ENCODE measurements around the gene PLP2. TPM values are rescaled to one million over a fixed set of nuclear protein-coding genes. Genes with fewer than 3 reads are reported as not detected.

PLP2 gene
- total RNA-seq, 1 donor from 2014 or later: 67.0 TPM

DNA sequence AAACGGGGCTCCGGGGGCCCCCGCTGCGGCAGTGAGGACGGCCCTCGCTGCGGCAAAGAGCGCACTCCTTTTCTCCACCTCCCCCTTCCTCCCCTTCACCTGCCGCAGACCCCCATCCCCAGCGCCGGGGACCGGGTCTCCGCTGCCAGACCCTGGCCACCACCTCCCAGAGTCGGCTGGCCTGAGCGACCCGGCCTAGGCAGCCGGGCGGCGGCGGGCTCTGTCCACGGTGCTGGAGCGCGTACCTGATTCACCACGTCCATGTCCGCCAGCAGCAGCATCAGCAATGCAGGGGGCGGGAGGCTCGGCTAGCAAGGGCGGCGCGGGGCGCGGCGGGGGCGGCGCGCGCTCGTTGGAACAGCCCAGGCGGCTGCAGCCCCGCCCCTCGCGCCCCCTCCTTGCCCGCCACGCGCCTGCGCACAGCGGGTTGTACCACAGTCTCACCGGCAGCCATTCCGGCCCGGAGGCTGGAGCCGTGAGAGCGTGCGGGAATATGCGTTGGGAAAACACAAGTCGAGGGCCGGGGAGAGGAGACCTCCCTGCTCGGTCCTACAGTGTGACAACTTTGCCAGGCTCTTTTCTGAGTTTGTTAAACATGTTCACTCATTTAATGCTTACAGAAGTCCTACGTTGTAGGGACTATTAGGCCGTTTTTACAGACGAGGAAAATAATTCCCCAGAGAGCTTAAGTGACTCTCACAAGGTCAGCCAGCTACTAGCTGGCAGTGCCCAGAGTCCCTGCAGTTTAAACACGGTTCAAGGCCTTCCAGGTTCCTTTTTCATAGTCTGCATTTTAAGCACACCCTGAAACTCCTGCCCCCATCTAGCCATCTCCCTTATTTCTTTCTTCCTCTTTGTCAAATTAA, 28.4 kb downstream of the PLP2 start, which contains the start of gene SYP:
Gene SYP (minus strand): TSS at position 288 of the 866 bp plus-strand sequence. CDS start 7 bp downstream, at position 281.
- peak; percentile 92 for DNase-seq (ENCODE audit: missing footprints)
- peak; percentile 97 for ATAC-seq
- intact Hi-C loops (cut with DNase I): loop anchor here (5.0 kb wide), 2 partner anchors 32 to 67 kb away; partner anchors contain the start of genes CACNA1F and PPP1R3F

DNA sequence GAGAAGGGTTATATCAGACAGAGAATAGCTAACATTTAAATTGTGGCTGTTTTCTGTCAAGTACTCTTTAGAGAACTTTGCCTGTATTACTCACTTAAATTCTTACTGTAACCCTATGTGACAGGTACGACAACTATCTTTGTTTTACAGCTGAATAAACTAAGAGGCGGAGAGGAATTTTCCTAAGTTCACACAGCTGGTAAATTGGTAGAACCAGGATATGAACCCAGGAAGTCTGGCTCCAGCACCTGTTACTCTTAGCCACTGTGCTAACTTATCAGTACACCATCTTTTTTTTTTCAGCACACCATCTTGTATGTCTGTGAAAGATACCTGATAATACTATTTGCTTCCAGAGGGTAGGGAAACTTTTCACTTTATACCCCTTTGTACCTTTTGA, 30.3 kb downstream of the PLP2 start:
- intact Hi-C loops (cut with DNase I): loop anchor here (5.0 kb wide), 1 partner anchor 65 kb away; the partner anchor contains the start of gene PPP1R3F
- DNase-seq (ENCODE audit: missing footprints) (no peak), ATAC-seq (no peak)

DNA sequence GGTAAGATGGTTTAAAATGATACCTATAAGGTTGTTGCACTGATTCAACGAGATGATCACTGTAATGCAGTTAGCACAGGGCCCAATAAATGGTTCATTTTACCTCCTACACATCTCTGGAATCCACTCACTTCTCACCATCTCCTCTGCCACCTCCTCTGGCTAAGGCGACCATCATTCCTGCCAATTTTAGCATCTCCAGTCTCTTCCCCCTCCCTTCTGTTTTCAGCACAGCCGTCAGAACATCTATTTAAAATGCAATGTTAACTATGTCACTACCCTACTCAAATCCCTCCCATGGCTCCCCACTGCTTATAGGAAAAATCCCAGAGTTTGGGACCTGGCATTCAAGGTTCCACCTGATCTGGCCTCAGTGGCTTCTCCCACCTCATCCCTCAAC, 31.8 kb downstream of the PLP2 start:
- ATAC-seq: no peak
- intact Hi-C loops (cut with DNase I): loop anchor here (5.0 kb wide), 1 partner anchor 64 kb away; the partner anchor contains the start of gene PPP1R3F
- no peak for DNase-seq (ENCODE audit: missing footprints)

DNA sequence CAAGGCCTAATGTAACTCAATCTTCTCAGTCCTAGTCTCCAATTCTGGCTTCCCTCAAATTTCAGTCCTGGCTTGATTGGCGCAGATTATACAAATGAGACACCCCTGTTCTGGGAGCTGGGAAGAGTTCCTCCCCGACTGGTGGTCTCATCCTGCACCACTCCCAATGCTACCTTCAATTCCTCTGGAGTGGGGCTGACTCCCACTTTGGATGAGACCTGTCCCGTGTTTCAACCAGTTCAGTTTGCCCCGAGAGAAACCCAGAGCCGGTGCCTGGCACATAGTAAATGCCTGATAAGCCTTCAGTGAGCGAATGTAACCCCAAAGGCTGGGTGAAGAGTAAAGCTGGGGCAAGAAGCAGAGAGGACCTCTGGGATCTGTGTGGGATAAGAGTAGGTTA, 32.3 kb downstream of the PLP2 start:
- intact Hi-C loops (cut with DNase I): loop anchor here (5.0 kb wide), 1 partner anchor 63 kb away; the partner anchor contains the start of gene PPP1R3F
- no peak for DNase-seq (ENCODE audit: missing footprints)
- no peak for ATAC-seq

DNA sequence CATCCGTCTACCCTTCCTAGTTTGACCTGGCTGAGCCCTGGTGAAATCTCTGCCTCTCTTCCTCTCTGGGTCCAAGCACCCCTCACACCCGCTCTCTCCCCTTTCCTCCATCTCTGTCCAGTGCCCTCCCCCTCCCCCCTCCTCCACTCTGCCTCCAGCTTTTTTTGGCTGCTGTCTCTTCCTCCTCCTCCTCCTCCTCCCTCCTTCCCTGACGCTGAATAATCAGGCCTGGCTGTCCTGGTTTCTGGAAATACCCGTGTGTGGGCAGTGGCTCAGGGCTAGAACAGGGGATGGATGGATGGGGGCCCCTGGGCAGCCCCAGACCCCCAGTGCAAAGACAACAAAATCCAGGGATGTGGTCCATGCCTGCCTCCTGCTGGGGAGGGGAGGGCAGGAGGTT, 33.0 kb downstream of the PLP2 start:
- intact Hi-C loops (cut with DNase I): loop anchor here (5.0 kb wide), 1 partner anchor 63 kb away; the partner anchor contains the start of gene PPP1R3F
- ATAC-seq: no peak

DNA sequence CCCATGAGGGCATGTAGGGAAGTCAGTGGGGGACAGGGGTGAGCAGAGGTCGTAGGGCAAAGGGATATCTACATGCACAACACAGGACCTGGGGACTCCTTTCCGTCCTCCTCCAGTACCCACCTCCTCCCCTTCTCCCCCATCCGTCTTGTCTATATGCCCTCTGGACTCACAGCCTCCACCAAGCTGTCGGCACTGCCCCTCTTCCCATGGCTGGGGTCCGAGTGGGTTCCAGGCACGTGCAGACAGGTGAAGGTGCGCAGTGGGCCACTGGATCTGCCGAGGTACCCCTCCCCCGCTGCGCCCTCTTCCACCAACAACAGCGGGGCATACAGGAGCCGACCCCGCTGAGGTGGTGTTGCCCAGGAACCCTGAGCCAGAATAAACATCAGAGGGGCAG, 33.7 kb downstream of the PLP2 start:
- intact Hi-C loops (cut with DNase I): no loop called here
- ATAC-seq (no peak), DNase-seq (ENCODE audit: missing footprints) (no peak)

More for the DNA sequence above, 33.0 kb downstream of the PLP2 start:
- DNase-seq (ENCODE audit: missing footprints): no peak

DNA sequence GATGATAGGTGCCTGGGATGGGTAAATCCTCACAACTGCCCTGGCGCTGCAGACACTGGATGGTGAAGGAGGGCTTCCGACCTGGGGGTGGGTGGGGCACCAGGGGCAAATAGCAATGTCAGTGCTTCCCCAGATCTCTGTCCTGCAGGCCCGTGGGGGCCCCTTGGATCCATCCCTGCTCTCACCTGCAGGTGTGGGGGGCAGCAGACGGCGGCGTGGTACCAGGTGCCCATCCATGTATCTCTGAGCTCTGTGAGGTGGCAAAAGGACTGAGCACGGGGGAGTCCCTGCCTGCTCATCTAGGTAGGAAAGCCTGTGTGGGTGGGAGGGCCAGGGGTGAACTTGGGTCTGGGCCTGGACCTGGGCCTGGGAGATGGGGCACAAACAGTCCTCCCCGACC, 34.8 kb downstream of the PLP2 start:
- DNase-seq (ENCODE audit: missing footprints): no peak
- ATAC-seq: no peak
- intact Hi-C loops (cut with DNase I): no loop called here

DNA sequence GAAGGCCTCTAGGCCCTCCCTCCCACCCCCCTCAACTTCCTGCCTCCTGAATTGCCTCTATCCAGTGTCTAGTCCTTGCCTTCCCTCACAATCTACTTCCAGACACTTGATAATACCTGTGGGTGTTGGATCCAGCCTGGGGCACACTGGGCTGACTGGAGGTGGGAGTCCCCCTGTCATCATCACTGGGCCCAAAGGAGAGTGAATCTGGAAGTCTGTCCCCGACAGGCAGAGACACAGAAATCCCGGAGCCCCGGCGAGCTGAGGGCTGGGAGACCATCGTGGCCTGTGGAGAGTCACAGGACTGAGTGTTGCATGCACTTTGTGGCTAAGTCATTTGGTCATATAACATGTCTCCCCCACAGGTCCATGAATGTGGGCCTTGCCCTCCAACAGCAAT, 36.7 kb downstream of the PLP2 start:
- no peak for DNase-seq (ENCODE audit: missing footprints)
- intact Hi-C loops (cut with DNase I): no loop called here
- ATAC-seq: no peak

DNA sequence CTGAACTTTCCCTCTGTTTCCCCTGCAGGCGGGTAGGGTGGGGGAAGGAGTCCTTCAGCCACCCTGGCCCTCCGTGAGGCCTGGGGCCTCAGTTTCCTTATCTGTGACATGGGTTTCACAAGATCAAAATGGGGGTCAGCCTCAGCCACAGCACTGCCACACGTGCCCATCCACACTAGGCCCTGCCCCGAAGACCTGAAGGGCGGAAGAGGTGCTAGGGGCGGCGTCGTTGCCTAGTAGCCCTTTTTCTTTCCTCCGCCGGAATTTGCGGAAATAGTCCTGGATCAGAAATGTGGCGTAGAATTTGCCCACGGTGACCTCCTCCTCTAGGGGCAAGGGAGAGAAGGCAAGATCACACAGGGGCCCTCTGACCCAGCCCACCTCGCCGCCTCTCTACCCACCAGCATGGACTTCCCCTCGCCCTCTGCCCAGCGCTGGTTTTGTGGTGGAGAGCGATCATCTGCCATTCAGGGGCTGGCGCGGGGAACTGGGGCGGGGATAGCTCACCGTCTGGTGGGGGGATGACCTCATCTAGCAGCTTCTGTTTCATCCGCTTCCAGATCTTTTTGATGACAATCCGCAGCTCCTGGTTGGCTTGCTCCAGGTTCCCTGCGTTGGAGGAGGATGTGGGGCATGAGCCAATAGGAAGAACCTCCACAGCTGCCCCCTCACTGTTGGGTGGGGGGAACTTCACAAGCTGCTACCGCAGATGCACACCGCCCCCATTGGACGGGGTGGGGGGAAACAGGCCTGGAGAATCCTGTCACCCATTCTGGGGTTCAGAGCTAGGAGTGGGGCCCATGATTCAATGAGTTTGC, 37.9 kb downstream of the PLP2 start:
- DNase-seq (ENCODE audit: missing footprints): no peak
- intact Hi-C loops (cut with DNase I): no loop called here
- ATAC-seq: no peak

DNA sequence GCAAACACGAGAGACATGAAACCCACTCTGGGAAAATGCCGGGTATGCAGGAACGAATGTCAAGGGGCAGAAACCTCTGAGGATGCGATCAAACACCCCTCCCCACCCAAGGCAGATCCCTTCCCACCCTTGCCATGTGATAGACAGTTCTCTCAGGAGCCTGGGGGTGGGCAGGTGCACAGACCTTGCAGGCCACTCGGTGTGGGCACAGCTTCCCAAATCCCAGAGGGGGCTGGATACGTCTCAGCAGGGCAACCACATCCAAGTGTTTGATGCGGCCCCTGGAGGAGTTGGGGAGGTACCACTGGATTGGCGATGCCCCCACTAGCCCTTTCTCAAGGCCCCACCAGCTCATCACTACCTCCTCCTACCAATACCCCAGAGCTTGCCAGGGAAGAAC, 38.7 kb downstream of the PLP2 start:
- DNase-seq (ENCODE audit: missing footprints): no peak
- no peak for ATAC-seq
- intact Hi-C loops (cut with DNase I): no loop called here

DNA sequence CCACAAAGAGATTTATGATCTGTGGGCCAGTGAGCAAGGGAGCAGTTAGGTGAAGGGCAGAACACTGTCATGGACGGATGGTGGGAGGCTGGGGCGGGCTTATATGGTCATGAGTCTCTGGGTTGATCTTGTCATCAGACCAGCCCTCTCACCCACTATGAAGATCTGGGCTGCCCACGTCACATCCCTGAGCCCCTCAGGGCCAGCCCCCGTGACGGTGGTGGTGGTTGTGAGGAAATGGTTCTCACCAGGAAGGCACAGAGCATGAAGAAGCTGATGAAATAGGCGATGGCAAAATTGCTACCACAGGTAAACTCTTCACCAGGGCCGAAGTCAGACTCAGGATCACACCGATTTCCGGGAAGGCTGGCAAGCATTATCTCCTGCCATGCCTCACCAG, 39.4 kb downstream of the PLP2 start:
- intact Hi-C loops (cut with DNase I): no loop called here
- DNase-seq (ENCODE audit: missing footprints) (no peak), ATAC-seq (no peak)

DNA sequence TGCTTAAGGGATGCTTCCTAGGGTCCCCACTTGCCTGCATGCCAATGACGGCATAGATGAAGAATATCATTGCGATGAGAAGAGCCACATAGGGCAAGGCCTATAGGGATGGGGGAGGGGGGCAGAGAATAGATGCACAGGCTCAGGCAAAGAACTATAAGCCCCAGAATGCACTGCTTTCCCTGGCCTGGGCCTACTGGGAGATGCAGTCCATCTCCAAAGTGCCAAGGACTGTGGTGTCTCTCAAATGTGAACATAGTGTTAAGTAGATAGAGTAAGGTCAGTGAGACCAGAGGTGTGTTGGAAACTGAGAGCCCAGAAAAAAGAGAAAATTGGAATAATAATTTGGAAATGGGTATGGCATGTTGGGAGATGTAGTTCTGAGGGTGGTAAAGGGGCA, 40.5 kb downstream of the PLP2 start:
- intact Hi-C loops (cut with DNase I): no loop called here
- ATAC-seq (no peak), DNase-seq (ENCODE audit: missing footprints) (no peak)

DNA sequence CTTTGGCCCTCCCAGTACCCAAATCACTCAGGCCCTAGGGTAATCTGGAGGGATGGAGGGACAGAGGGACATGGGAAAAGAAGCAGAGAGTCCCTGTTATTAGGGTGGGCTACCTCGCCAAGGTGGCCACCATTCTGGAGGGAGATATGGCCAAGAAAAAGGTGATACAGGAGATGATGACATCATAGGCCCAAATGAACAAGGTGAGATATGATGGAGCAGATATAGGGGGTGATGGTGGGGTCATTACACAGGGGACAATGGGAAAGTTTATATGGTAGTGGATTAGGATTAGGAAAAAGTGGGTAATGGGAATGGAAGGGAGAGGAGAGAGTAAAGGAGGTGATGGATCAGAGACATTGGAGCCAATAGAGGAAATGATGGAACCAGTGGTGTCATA, 41.2 kb downstream of the PLP2 start:
- ATAC-seq (no peak), DNase-seq (ENCODE audit: missing footprints) (no peak)
- intact Hi-C loops (cut with DNase I): no loop called here

DNA sequence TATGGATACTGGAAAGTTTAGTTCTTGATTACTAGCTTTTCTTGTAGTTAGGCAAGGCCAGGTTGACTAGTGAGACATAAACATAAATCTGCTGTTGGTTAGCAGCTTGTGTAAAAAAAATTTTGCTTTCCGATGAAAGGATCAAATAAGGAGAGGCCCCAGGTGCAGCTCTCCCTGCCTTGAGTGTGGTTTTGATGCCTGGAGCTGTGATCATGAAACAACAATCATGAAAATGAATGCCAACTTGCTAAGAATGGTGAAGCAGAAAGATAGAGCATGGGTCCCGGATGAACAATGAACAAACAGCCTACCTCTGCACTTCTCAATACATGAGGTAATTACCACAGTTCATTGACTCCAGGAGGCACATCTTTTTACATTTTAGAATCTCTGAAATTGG, 42.7 kb downstream of the PLP2 start:
- no peak for DNase-seq (ENCODE audit: missing footprints)
- no peak for ATAC-seq
- intact Hi-C loops (cut with DNase I): no loop called here

DNA sequence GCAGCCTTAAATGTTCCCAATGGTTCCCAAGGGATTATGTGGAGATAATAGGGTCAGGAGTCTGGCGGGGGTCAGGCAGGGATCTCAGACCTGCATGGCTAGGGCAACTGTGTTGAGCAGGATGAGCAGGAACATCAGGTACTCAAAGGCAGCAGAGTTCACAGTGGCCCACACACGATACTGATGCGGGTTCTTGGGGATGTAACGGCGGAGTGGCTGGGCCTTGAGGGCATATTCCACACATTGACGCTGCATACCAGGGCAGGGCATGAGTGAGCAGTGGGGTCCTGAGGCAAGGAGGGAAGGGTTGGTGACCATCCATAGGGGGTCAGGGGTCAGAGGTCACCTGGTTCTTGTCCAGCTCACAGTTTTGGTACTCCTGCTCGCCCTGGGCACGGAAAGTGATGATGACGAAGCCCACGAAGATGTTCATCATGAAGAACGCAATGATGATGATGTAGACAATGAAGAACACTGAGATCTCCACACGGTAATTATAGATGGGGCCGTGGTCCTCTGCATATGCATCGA, 43.4 kb downstream of the PLP2 start:
- no peak for ATAC-seq
- intact Hi-C loops (cut with DNase I): no loop called here
- DNase-seq (ENCODE audit: missing footprints): no peak

DNA sequence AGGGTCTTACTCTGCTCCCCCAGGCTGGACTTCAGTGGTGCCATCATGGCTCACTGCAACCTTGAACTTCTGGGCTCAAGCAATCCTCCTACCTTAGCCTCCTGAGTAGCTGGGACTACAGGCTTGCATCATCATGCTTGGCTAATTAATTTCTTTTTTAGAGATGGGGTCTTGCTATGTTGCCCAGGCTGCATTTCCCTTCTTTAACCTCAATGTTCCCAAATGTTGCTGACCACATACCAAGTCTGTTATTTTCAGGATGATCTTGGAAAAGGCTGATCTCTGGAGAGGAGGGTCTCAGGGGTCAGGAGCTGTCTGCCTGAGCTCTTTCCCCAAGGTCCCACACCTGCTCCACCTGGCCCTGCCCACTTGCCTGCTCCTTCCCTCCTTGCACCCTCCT, 48.4 kb downstream of the PLP2 start:
- intact Hi-C loops (cut with DNase I): no loop called here
- ATAC-seq (no peak), DNase-seq (ENCODE audit: missing footprints) (no peak)

DNA sequence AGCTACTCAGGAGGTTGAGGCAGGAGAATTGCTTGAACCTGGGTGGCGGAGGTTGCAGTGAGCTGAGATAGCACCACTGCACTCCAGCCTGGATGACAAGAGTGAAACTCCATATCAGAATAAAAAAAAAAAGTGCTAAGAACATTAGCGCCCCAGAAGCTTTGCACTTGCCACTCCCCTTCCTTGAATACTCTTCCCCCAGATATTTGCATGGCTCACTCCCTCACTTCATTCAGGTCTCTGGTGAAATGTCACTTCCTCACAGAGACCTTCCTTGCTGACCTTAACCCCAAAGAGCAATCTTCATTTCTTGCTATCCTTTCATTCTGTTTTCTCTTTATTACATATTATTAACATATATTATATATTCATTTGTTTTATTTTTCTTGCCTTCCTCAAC, 50.2 kb downstream of the PLP2 start:
- ATAC-seq (no peak), DNase-seq (ENCODE audit: missing footprints) (no peak)
- intact Hi-C loops (cut with DNase I): no loop called here
